ENCODE results near the gene MED17.

MED17 gene

GRCh38 chr11:93829598-93829997 lies 45.5 kb downstream of the MED17 start:
- ChIA-PET POLR2A (interaction anchor here (1.0 kb wide), 1 partner anchor 11 kb away, joined by 4 read pairs; no protein-coding TSS in a partner anchor), CTCF (interaction anchor here (1.2 to 2.0 kb wide), 3 partner anchors 10 to 676 kb away, joined by 3 to 5 read pairs (median 3); no protein-coding TSS in a partner anchor)
- no peak for DNase-seq (ENCODE audit: low read depth, low spot score)
- no peak for TF ChIP-seq CTCF (IDR thresholded peaks at IDR 0.05; ENCODE audit: insufficient read depth, low read length, missing control alignments)
- H3K4me3 ChIP-seq (ENCODE audit: low read depth, low read length) = no peak overlapping the region

GRCh38 chr11:93831343-93832127 lies 47.5 kb downstream of the MED17 start:
- ChIA-PET CTCF (interaction anchor here (0.9 to 2.0 kb wide), 2 partner anchors 13 to 674 kb away, joined by 3 to 5 read pairs; no protein-coding TSS in a partner anchor), POLR2A (no interaction called here)
- no peak for DNase-seq (ENCODE audit: low read depth, low spot score)
- H3K4me3 ChIP-seq (ENCODE audit: low read depth, low read length) = no peak overlapping the region
- TF ChIP-seq CTCF (IDR thresholded peaks at IDR 0.05; ENCODE audit: insufficient read depth, low read length, missing control alignments) = no peak

GRCh38 chr11:93832780-93833179 lies 48.7 kb downstream of the MED17 start:
- TF ChIP-seq CTCF (IDR thresholded peaks at IDR 0.05; ENCODE audit: insufficient read depth, low read length, missing control alignments) = no peak
- DNase-seq (ENCODE audit: low read depth, low spot score) = no peak
- ChIA-PET CTCF (no interaction called here), POLR2A (no interaction called here)
- H3K4me3 ChIP-seq (ENCODE audit: low read depth, low read length) = no peak overlapping the region

- ChIA-PET POLR2A (no interaction called here), CTCF (no interaction called here)
- no peak for DNase-seq (ENCODE audit: low read depth, low spot score)
- H3K4me3 ChIP-seq (ENCODE audit: low read depth, low read length) = no peak overlapping the region
- no peak for TF ChIP-seq CTCF (IDR thresholded peaks at IDR 0.05; ENCODE audit: insufficient read depth, low read length, missing control alignments)
Measured at GRCh38 chr11:93838967-93839366, 54.9 kb downstream of the MED17 start.

GRCh38 chr11:93840180-93840579 lies 56.1 kb downstream of the MED17 start:
- no peak overlapping the region for H3K4me3 ChIP-seq (ENCODE audit: low read depth, low read length)
- CTCF ChIA-PET = no interaction called here
- DNase-seq (ENCODE audit: low read depth, low spot score) = no peak
- no peak for TF ChIP-seq CTCF (IDR thresholded peaks at IDR 0.05; ENCODE audit: insufficient read depth, low read length, missing control alignments)
- POLR2A ChIA-PET = no interaction called here

GRCh38 chr11:93840981-93841380 lies 56.9 kb downstream of the MED17 start:
- CTCF ChIA-PET = no interaction called here
- H3K4me3 ChIP-seq (ENCODE audit: low read depth, low read length) = no peak overlapping the region
- no peak for DNase-seq (ENCODE audit: low read depth, low spot score)
- POLR2A ChIA-PET = no interaction called here
- no peak for TF ChIP-seq CTCF (IDR thresholded peaks at IDR 0.05; ENCODE audit: insufficient read depth, low read length, missing control alignments)
